HEK293T (cell line): Measurements from ENCODE around the gene HOXC6.

Source experiments
- ARNT ChIP-seq: fragments of 450-650 bp; IDR thresholded peaks from 2 replicates; pipeline ENCODE4 v1.6.1; 2017; ENCODE audit warnings: mild to moderate bottlenecking
- BHLHE40 ChIP-seq: fragments of 450-650 bp; IDR thresholded peaks from 2 replicates; pipeline ENCODE4 v1.6.1; 2016; ENCODE audit warnings: mild to moderate bottlenecking, moderate library complexity, borderline replicate concordance
- FOXA1 ChIP-seq: fragments of 450-650 bp; IDR thresholded peaks from 2 replicates; pipeline ENCODE4 v1.6.1; 2016; ENCODE audit warnings: mild to moderate bottlenecking
- FOXK2 ChIP-seq: fragments of 450-650 bp; IDR thresholded peaks from 2 replicates; pipeline ENCODE4 v1.6.1; 2016; ENCODE audit warnings: mild to moderate bottlenecking
- FOXM1 ChIP-seq: fragments of 450-650 bp; IDR thresholded peaks from 2 replicates; pipeline ENCODE4 v1.6.1; 2017; ENCODE audit warnings: mild to moderate bottlenecking, borderline replicate concordance
- L3MBTL2 ChIP-seq: fragments of 450-650 bp; conservative IDR thresholded peaks from 2 replicates; pipeline ENCODE4 v1.6.1; 2016; ENCODE audit warnings: mild to moderate bottlenecking
- LEF1 ChIP-seq: fragments of 450-650 bp; IDR thresholded peaks from 2 replicates; pipeline ENCODE4 v1.6.1; 2017; ENCODE audit warnings: mild to moderate bottlenecking, borderline replicate concordance
- NFRKB ChIP-seq: fragments of 450-650 bp; IDR thresholded peaks from 2 replicates; pipeline ENCODE4 v1.6.1; 2016; ENCODE audit warnings: mild to moderate bottlenecking, moderate library complexity
- PKNOX1 ChIP-seq: fragments of 450-650 bp; IDR thresholded peaks from 2 replicates; pipeline ENCODE4 v1.6.1; 2016
- SP1 ChIP-seq: fragments of 450-650 bp; IDR thresholded peaks from 2 replicates; pipeline ENCODE4 v1.6.1; 2017
- SUZ12 ChIP-seq: fragments of 450-650 bp; IDR thresholded peaks from 2 replicates; pipeline ENCODE4 v1.6.1; 2016; ENCODE audit warnings: mild to moderate bottlenecking
- TARDBP ChIP-seq: fragments of 450-650 bp; IDR thresholded peaks from 2 replicates; pipeline ENCODE4 v1.6.1; 2016

- TF ChIP-seq FOXM1 (no peak), SP1 (no peak), TARDBP (no peak), PKNOX1 (no peak), L3MBTL2 (no peak), SUZ12 (no peak), FOXK2 (no peak), ARNT (no peak), LEF1 (no peak), FOXA1 (no peak), BHLHE40 (no peak), NFRKB (no peak)
These were observed 31.7 kb upstream of the HOXC6 start for GRCh38 chr12:53996240-53997203.
